Measurements from ENCODE around the gene CD40.

The CD40 gene

GRCh38 chr20:46154796-46155195, 36.7 kb downstream of the CD40 start:
- no peak overlapping the region for H3K27ac ChIP-seq (ENCODE audit: low read depth, low read length)
- H2BK15ac ChIP-seq (replicated peaks; ENCODE audit: low read depth), result no peak overlapping the region
- no peaks in the 10 kb centered on the region for H3K79me2 ChIP-seq (ENCODE audit: control insufficient read depth, insufficient read depth, low read length)
- no peak overlapping the region for H4K5ac ChIP-seq (ENCODE audit: low read length)
- no peaks in the 10 kb centered on the region for H3K79me1 ChIP-seq (ENCODE audit: low read length)
- no peaks in the 10 kb centered on the region for H3K36me3 ChIP-seq (ENCODE audit: control insufficient read depth, insufficient read depth, low read length)
- no peak overlapping the region for H3K9ac ChIP-seq (ENCODE audit: low read length)
- no peak overlapping the region for H2BK120ac ChIP-seq (ENCODE audit: low read depth, low read length)
- no peak overlapping the region for H3K4ac ChIP-seq (ENCODE audit: low read depth, low read length)
- no peak overlapping the region for H3K56ac ChIP-seq (ENCODE audit: low read length)
- H3K27me3 ChIP-seq (ENCODE audit: insufficient read depth, low read length, poor library complexity), result no peaks in the 10 kb centered on the region
- no peak overlapping the region for H3K18ac ChIP-seq (ENCODE audit: low read length)
- no peak overlapping the region for H3K4me3 ChIP-seq (ENCODE audit: low read length)
- no peak overlapping the region for H3K4me2 ChIP-seq (ENCODE audit: low read length)
- H2BK5ac ChIP-seq (ENCODE audit: low read length), result no peak overlapping the region
- no peak for DNase-seq
- H3K23ac ChIP-seq (ENCODE audit: low read length), result no peak overlapping the region
- no peaks in the 10 kb centered on the region for H3K4me1 ChIP-seq (ENCODE audit: control insufficient read depth, low read depth, low read length)
- WGBS (ENCODE audit: extremely low coverage, insufficient coverage, low lambda C conversion rate), result no CpG with 5 or more reads among the region's 2 CpGs
- H4K8ac ChIP-seq (ENCODE audit: low read depth, low read length), result no peak overlapping the region
- no peak overlapping the region for H2AK5ac ChIP-seq (ENCODE audit: low read length)

DNA sequence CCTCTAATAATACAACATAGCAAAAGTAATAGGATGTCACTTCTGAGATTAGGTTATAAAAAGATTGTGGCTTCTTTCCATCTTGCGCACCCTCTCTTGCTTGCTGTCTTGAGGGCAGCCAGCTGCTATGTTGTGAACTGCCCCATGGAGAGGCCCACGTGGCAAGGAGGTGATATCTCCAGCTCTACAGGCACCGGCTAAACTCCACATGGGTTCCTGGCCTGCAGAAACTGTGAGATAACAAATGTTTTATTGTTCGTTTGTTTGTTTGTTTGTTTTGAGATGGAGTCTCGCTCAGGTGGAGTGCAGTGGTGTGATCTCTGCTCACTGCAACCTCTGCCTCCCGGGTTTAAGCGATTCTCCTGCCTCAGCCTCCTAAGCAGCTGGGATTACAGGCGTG, 38.0 kb downstream of the CD40 start:
- Histone ChIP-seq H3K9ac (ENCODE audit: low read length) (no peak overlapping the region), H3K4me2 (ENCODE audit: low read length) (no peak overlapping the region), H3K18ac (ENCODE audit: low read length) (no peak overlapping the region), H2BK5ac (ENCODE audit: low read length) (no peak overlapping the region), H2BK15ac (replicated peaks; ENCODE audit: low read depth) (no peak overlapping the region), H4K5ac (ENCODE audit: low read length) (no peak overlapping the region), H3K4ac (ENCODE audit: low read depth, low read length) (no peak overlapping the region), H3K4me1 (ENCODE audit: control insufficient read depth, low read depth, low read length) (no peaks in the 10 kb centered on the region), H2AK5ac (ENCODE audit: low read length) (no peak overlapping the region), H3K23ac (ENCODE audit: low read length) (no peak overlapping the region), H3K79me2 (ENCODE audit: control insufficient read depth, insufficient read depth, low read length) (no peaks in the 10 kb centered on the region), H4K8ac (ENCODE audit: low read depth, low read length) (no peak overlapping the region), H2BK120ac (ENCODE audit: low read depth, low read length) (no peak overlapping the region), H3K4me3 (ENCODE audit: low read length) (no peak overlapping the region), H3K27me3 (ENCODE audit: insufficient read depth, low read length, poor library complexity) (no peaks in the 10 kb centered on the region), H3K27ac (ENCODE audit: low read depth, low read length) (no peak overlapping the region), H3K36me3 (ENCODE audit: control insufficient read depth, insufficient read depth, low read length) (no peaks in the 10 kb centered on the region), H3K56ac (ENCODE audit: low read length) (no peak overlapping the region), H3K79me1 (ENCODE audit: low read length) (no peaks in the 10 kb centered on the region)
- WGBS (ENCODE audit: extremely low coverage, insufficient coverage, low lambda C conversion rate), result no CpG with 5 or more reads among the region's 8 CpGs
- DNase-seq, result peak; percentile 59

DNA sequence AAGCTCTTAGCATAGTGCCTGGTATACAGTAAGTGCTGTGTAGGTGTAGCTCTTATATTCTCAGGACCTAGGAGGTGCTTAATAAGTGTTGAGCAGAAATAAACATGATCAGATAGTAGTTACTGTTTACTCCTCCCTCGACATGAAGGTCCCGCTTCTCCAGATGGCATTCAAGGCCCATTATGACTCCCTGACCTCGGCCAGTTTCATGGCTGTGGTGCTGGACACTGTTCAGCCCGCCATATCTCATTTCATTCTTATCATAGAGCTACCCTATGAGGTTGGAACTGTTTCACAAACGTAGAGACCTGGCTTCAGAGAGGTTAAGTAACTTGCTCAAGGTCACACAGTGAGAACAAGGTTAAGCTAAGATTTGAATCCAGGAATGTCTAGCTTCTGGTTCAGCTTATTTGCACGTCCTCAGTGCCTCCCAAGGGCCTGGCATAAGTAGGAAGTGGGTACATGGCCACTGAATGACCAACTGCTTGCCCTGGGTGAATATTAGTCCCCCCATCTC, 39.0 kb downstream of the CD40 start:
- Histone ChIP-seq H2BK5ac (ENCODE audit: low read length) (no peak overlapping the region), H3K36me3 (ENCODE audit: control insufficient read depth, insufficient read depth, low read length) (no peaks in the 10 kb centered on the region), H3K79me1 (ENCODE audit: low read length) (no peaks in the 10 kb centered on the region), H3K56ac (ENCODE audit: low read length) (no peak overlapping the region), H3K27me3 (ENCODE audit: insufficient read depth, low read length, poor library complexity) (no peaks in the 10 kb centered on the region), H3K4me2 (ENCODE audit: low read length) (no peak overlapping the region), H3K79me2 (ENCODE audit: control insufficient read depth, insufficient read depth, low read length) (no peaks in the 10 kb centered on the region), H2AK5ac (ENCODE audit: low read length) (no peak overlapping the region), H3K18ac (ENCODE audit: low read length) (no peak overlapping the region), H3K9ac (ENCODE audit: low read length) (no peak overlapping the region), H3K4ac (ENCODE audit: low read depth, low read length) (no peak overlapping the region), H3K27ac (ENCODE audit: low read depth, low read length) (no peak overlapping the region), H3K4me3 (ENCODE audit: low read length) (no peak overlapping the region), H4K5ac (ENCODE audit: low read length) (no peak overlapping the region), H4K8ac (ENCODE audit: low read depth, low read length) (no peak overlapping the region), H2BK15ac (replicated peaks; ENCODE audit: low read depth) (no peak overlapping the region), H2BK120ac (ENCODE audit: low read depth, low read length) (no peak overlapping the region), H3K23ac (ENCODE audit: low read length) (no peak overlapping the region), H3K4me1 (ENCODE audit: control insufficient read depth, low read depth, low read length) (no peaks in the 10 kb centered on the region)
- no CpG with 5 or more reads among the region's 6 CpGs for WGBS (ENCODE audit: extremely low coverage, insufficient coverage, low lambda C conversion rate)
- no peak for DNase-seq

- H3K27ac ChIP-seq (ENCODE audit: low read depth, low read length), result no peak overlapping the region
- no CpG with 5 or more reads among the region's 7 CpGs for WGBS (ENCODE audit: extremely low coverage, insufficient coverage, low lambda C conversion rate)
Observed at GRCh38 chr20:46157625-46158024, 39.5 kb downstream of the CD40 start.

DNA sequence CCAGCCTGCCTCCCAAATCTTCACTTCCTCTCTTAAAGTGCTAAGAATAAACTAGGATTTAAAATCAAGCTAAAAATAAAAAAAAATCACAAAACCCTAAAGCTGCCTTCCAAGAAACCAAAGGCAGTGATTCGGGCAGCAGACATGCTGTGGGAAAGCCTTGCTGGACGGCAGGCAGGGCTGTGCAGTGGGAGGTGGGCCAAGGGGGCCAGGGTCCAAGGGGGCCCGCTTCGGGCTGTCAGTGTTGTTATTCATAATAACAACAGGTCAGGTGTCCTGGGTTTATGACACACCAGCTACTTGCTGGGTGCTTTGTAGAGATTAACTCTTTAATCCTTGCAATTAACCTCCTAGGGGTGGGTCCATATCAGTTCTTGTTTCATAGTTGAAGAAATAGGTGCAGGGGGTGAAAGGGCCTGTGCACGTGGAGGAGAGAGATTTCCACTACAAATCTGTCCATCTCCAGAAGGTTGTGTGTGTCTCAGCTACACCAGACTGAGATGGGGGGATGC, 40.4 kb downstream of the CD40 start:
- H3K23ac ChIP-seq (ENCODE audit: low read length), result no peak overlapping the region
- no peaks in the 10 kb centered on the region for H3K36me3 ChIP-seq (ENCODE audit: control insufficient read depth, insufficient read depth, low read length)
- no peak for DNase-seq
- H3K18ac ChIP-seq (ENCODE audit: low read length), result no peak overlapping the region
- H3K4me1 ChIP-seq (ENCODE audit: control insufficient read depth, low read depth, low read length), result no peaks in the 10 kb centered on the region
- no peak overlapping the region for H2BK120ac ChIP-seq (ENCODE audit: low read depth, low read length)
- no peaks in the 10 kb centered on the region for H3K79me1 ChIP-seq (ENCODE audit: low read length)
- no peak overlapping the region for H4K8ac ChIP-seq (ENCODE audit: low read depth, low read length)
- H3K27ac ChIP-seq (ENCODE audit: low read depth, low read length), result no peak overlapping the region
- H3K4me2 ChIP-seq (ENCODE audit: low read length), result no peak overlapping the region
- no peak overlapping the region for H2BK15ac ChIP-seq (replicated peaks; ENCODE audit: low read depth)
- H3K56ac ChIP-seq (ENCODE audit: low read length), result no peak overlapping the region
- no peak overlapping the region for H3K9ac ChIP-seq (ENCODE audit: low read length)
- H2BK5ac ChIP-seq (ENCODE audit: low read length), result no peak overlapping the region
- H3K4ac ChIP-seq (ENCODE audit: low read depth, low read length), result no peak overlapping the region
- H3K79me2 ChIP-seq (ENCODE audit: control insufficient read depth, insufficient read depth, low read length), result no peaks in the 10 kb centered on the region
- H2AK5ac ChIP-seq (ENCODE audit: low read length), result no peak overlapping the region
- no CpG with 5 or more reads among the region's 5 CpGs for WGBS (ENCODE audit: extremely low coverage, insufficient coverage, low lambda C conversion rate)
- no peak overlapping the region for H3K4me3 ChIP-seq (ENCODE audit: low read length)
- no peaks in the 10 kb centered on the region for H3K27me3 ChIP-seq (ENCODE audit: insufficient read depth, low read length, poor library complexity)
- H4K5ac ChIP-seq (ENCODE audit: low read length), result no peak overlapping the region

More at GRCh38 chr20:46157625-46158024, 39.5 kb downstream of the CD40 start:
- Histone ChIP-seq H3K79me1 (ENCODE audit: low read length) (no peaks in the 10 kb centered on the region), H3K4ac (ENCODE audit: low read depth, low read length) (no peak overlapping the region), H3K27me3 (ENCODE audit: insufficient read depth, low read length, poor library complexity) (no peaks in the 10 kb centered on the region), H2BK120ac (ENCODE audit: low read depth, low read length) (no peak overlapping the region), H2AK5ac (ENCODE audit: low read length) (no peak overlapping the region), H3K18ac (ENCODE audit: low read length) (no peak overlapping the region), H3K23ac (ENCODE audit: low read length) (no peak overlapping the region), H3K36me3 (ENCODE audit: control insufficient read depth, insufficient read depth, low read length) (no peaks in the 10 kb centered on the region), H3K9ac (ENCODE audit: low read length) (no peak overlapping the region), H3K56ac (ENCODE audit: low read length) (no peak overlapping the region), H2BK15ac (replicated peaks; ENCODE audit: low read depth) (no peak overlapping the region), H3K4me3 (ENCODE audit: low read length) (no peak overlapping the region), H4K5ac (ENCODE audit: low read length) (no peak overlapping the region), H3K4me1 (ENCODE audit: control insufficient read depth, low read depth, low read length) (no peaks in the 10 kb centered on the region), H3K4me2 (ENCODE audit: low read length) (no peak overlapping the region), H3K79me2 (ENCODE audit: control insufficient read depth, insufficient read depth, low read length) (no peaks in the 10 kb centered on the region), H2BK5ac (ENCODE audit: low read length) (no peak overlapping the region), H4K8ac (ENCODE audit: low read depth, low read length) (no peak overlapping the region)
- DNase-seq, result no peak

All from mesendoderm (in vitro differentiated cells).